ENCODE data around the gene KNDC1. TPM values are rescaled to one million over a fixed set of nuclear protein-coding genes. Genes with fewer than 3 reads are reported as not detected.

Gene KNDC1
- total and polyA plus RNA-seq, 10 donors = 0.05 to 3.5 (median 1.0) TPM

DNA sequence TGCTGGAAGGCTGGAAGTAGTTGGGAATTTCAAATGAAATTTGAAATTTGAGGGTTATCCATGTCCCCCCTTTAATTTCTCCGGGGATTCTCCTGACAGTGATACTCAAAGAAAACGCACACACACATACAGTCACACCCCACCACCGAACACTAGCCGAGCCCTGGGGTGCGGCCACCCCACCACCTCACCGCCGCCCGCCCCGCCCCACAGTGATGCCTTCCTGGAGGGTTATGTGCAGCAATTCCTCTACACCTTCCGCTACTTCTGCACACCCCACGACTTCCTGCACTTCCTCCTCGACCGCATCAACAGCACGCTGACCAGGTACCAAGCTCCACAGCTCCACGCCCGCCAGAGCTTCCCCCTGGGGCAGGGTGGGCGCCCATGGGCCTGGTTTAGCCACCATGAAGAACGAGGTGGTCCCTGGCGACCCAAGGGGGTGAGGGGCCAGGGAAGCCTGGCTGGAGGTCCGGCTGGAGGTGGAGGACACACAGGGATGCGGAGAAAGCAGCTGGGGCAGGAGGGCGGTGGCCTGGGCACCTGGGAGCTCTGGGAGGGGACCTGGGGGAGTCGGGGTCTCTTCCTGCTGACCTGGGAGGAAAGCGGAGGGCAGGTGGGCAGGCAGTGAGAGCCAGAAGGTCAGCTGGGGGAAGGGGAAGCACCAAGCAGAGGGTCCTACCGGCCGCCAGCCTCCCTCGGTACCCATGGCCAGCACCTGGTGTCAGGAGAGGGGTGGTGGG is 50.5 kb downstream of the KNDC1 start:
- no peak for DNase-seq

DNA sequence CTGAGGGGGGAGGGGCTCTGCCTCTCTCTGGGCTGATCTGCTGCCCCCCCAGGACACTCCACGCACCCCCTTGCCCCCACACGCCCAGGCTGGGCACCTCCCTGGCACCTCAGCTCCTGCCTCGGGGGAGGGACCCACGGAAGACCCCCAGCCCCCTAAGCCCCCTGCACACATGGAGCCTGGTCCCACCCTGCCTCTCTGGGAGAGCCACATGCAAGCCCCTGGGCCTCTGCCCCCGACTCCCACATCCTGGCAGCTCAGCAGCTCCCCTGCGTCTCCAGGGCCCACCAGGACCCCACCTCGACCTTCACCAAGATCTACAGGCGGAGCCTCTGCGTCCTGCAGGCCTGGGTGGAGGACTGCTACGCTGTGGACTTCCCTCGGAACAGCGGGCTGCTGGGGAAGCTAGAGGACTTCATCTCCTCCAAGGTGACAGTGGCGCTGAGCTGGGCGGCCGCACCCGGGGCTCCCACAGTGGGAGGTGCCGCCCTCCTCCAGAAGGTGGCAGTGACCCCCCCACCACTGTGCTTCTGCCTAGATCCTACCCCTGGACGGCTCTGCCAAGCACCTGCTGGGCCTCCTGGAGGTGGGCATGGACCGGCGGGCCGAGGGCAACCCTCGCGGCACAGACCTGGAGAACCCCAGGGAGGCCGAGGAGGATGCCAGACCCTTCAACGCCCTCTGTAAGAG is 51.3 kb downstream of the KNDC1 start:
- Histone ChIP-seq H3K4me1 (no peaks in the 10 kb centered on the region), H3K27me3 (replicated peaks in 1 of 7) (peaks cover 0 to 51% (median 0%) of the 10 kb centered on the region in 7 donors), H3K4me3 (no peak overlapping the region), H3K27ac (no peak overlapping the region), H3K36me3 (no peaks in the 10 kb centered on the region), H3K9me3 (no peaks in the 10 kb centered on the region)
- WGBS, 5 donors = 84 to 90% (median 85%) methylated on average over 4 to 25 of the region's 25 CpGs
- no peak for DNase-seq
- intact Hi-C loops (cut with DNase I; ENCODE audit: low total_unique reads) = no loop called here
- TF ChIP-seq POLR2A (IDR thresholded peaks at IDR 0.05) = no peak
- no peak for TF ChIP-seq POLR2AphosphoS5 (IDR thresholded peaks at IDR 0.05)
- TF ChIP-seq, protein P1, sequence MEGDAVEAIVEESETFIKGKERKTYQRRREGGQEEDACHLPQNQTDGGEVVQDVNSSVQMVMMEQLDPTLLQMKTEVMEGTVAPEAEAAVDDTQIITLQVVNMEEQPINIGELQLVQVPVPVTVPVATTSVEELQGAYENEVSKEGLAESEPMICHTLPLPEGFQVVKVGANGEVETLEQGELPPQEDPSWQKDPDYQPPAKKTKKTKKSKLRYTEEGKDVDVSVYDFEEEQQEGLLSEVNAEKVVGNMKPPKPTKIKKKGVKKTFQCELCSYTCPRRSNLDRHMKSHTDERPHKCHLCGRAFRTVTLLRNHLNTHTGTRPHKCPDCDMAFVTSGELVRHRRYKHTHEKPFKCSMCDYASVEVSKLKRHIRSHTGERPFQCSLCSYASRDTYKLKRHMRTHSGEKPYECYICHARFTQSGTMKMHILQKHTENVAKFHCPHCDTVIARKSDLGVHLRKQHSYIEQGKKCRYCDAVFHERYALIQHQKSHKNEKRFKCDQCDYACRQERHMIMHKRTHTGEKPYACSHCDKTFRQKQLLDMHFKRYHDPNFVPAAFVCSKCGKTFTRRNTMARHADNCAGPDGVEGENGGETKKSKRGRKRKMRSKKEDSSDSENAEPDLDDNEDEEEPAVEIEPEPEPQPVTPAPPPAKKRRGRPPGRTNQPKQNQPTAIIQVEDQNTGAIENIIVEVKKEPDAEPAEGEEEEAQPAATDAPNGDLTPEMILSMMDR (IDR thresholded peaks at IDR 0.05 in 8 of 11, conservative IDR thresholded peaks at IDR 0.05 in 3 of 11) = no peak

More for the DNA sequence above, 50.5 kb downstream of the KNDC1 start:
- no peak overlapping the region for H3K27ac ChIP-seq
- H3K36me3 ChIP-seq = no peaks in the 10 kb centered on the region
- no peak for TF ChIP-seq POLR2AphosphoS5 (IDR thresholded peaks at IDR 0.05)
- TF ChIP-seq POLR2A (IDR thresholded peaks at IDR 0.05) = no peak
- TF ChIP-seq, protein P1 (IDR thresholded peaks at IDR 0.05 in 8 of 11, conservative IDR thresholded peaks at IDR 0.05 in 3 of 11) = no peak
- H3K4me1 ChIP-seq = no peaks in the 10 kb centered on the region
- 47 to 60% (median 57%) methylated on average over 24 to 27 of the region's 27 CpGs for WGBS, 5 donors
- peaks cover 0 to 48% (median 0%) of the 10 kb centered on the region in 7 donors for H3K27me3 ChIP-seq (replicated peaks in 1 of 7)
- H3K4me3 ChIP-seq = no peak overlapping the region
- H3K9me3 ChIP-seq = no peaks in the 10 kb centered on the region
- intact Hi-C loops (cut with DNase I; ENCODE audit: low total_unique reads) = no loop called here

DNA sequence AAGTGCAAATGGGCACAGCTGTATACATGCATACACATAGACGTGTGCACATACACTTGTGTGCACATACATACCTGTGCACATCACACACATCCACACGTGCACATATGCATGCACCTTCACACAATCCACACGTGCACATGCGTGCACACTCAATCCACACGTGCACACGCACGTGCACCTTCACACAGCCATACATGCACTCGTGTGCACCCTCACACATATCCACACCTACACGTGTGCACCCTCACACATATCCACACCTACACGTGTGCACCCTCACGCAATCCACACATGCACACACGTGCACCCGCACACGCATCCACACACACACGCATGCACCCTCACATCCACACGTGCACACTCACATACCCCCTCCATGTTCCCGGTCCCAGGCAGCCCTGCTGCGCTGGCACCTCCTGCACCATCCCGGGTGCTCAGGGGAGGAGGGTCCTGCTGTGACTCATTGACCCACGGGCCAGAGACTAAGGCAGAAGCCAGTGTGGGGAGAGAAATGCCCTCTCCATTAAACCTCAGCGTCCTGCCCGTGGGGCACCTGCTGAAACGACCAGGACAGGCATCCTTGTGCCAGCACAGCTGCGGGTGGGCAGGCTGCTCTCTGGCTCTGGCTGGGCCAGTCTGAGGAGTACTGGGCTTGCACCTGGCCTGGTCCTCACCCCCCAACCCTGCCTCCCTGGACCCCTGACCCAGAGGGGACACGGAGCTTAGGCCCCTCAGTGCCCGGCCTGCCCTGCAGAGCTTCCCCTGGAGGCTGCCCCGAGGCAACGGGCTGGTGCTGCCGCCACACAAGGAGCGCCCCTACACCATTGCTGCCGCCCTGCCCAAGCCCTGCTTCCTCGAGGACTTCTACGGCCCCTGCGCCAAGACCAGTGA is 52.2 kb downstream of the KNDC1 start:
- Histone ChIP-seq H3K4me1 (no peaks in the 10 kb centered on the region), H3K36me3 (no peaks in the 10 kb centered on the region), H3K27me3 (replicated peaks in 1 of 7) (peaks cover 0 to 51% (median 0%) of the 10 kb centered on the region in 7 donors), H3K9me3 (no peaks in the 10 kb centered on the region), H3K4me3 (no peak overlapping the region), H3K27ac (no peak overlapping the region)
- intact Hi-C loops (cut with DNase I; ENCODE audit: low total_unique reads) = no loop called here
- TF ChIP-seq POLR2A (IDR thresholded peaks at IDR 0.05) = no peak
- TF ChIP-seq, protein P1 (IDR thresholded peaks at IDR 0.05 in 8 of 11, conservative IDR thresholded peaks at IDR 0.05 in 3 of 11) = no peak
- no peak for TF ChIP-seq POLR2AphosphoS5 (IDR thresholded peaks at IDR 0.05)
- DNase-seq = no peak
- 85 to 95% (median 90%) methylated on average over 19 to 34 of the region's 34 CpGs for WGBS, 5 donors
